ENCODE measurements around the gene MAP4K3.

The MAP4K3 gene

GRCh38 chr2:39300044-39300978 is 136.8 kb downstream of the MAP4K3 start:
- H3K4me3 Mint-ChIP-seq, result no peak overlapping the region

GRCh38 chr2:39290433-39290832 is 146.7 kb downstream of the MAP4K3 start:
- H3K36me3 Mint-ChIP-seq (ENCODE audit: low read depth), result peaks cover 11% of the 10 kb centered on the region
- no peak overlapping the region for H3K4me3 Mint-ChIP-seq
- DNase-seq, result no peak
- H3K9me3 Mint-ChIP-seq, result no peaks in the 10 kb centered on the region
- H3K27ac Mint-ChIP-seq, result no peak overlapping the region
- no peaks in the 10 kb centered on the region for H3K4me1 Mint-ChIP-seq
- H3K27me3 Mint-ChIP-seq, result no peaks in the 10 kb centered on the region
- ATAC-seq, result no peak

More at GRCh38 chr2:39300044-39300978, 136.8 kb downstream of the MAP4K3 start:
- DNase-seq, result no peak
- Mint-ChIP-seq H3K4me1 (no peaks in the 10 kb centered on the region), H3K36me3 (ENCODE audit: low read depth) (no peaks in the 10 kb centered on the region), H3K27ac (no peak overlapping the region), H3K9me3 (no peaks in the 10 kb centered on the region), H3K27me3 (no peaks in the 10 kb centered on the region)
- ATAC-seq, result no peak

- no peak overlapping the region for H3K27ac Mint-ChIP-seq
- DNase-seq (no peak), ATAC-seq (no peak)
- H3K4me3 Mint-ChIP-seq, result no peak overlapping the region
- peaks cover 13% of the 10 kb centered on the region for H3K36me3 Mint-ChIP-seq (ENCODE audit: low read depth)
- no peaks in the 10 kb centered on the region for H3K4me1 Mint-ChIP-seq
- no peaks in the 10 kb centered on the region for H3K9me3 Mint-ChIP-seq
- H3K27me3 Mint-ChIP-seq, result no peaks in the 10 kb centered on the region
Observed at GRCh38 chr2:39289609-39290008, 147.5 kb downstream of the MAP4K3 start.

GRCh38 chr2:39283561-39283960 is 153.5 kb downstream of the MAP4K3 start:
- H3K27ac Mint-ChIP-seq, result no peak overlapping the region
- no peak for ATAC-seq
- DNase-seq, result no peak
- peaks cover 7% of the 10 kb centered on the region for H3K36me3 Mint-ChIP-seq (ENCODE audit: low read depth)
- H3K4me1 Mint-ChIP-seq, result no peaks in the 10 kb centered on the region
- H3K9me3 Mint-ChIP-seq, result no peaks in the 10 kb centered on the region
- no peak overlapping the region for H3K4me3 Mint-ChIP-seq
- no peaks in the 10 kb centered on the region for H3K27me3 Mint-ChIP-seq

- no peak overlapping the region for H3K4me3 Mint-ChIP-seq
- H3K4me1 Mint-ChIP-seq, result no peaks in the 10 kb centered on the region
- ATAC-seq (no peak), DNase-seq (no peak)
- no peaks in the 10 kb centered on the region for H3K27me3 Mint-ChIP-seq
- H3K27ac Mint-ChIP-seq, result no peak overlapping the region
- H3K36me3 Mint-ChIP-seq (ENCODE audit: low read depth), result peaks cover 17% of the 10 kb centered on the region
- no peaks in the 10 kb centered on the region for H3K9me3 Mint-ChIP-seq
Observed at GRCh38 chr2:39281391-39281790, 155.7 kb downstream of the MAP4K3 start.

- H3K36me3 Mint-ChIP-seq (ENCODE audit: low read depth), result peaks cover 23% of the 10 kb centered on the region
- ATAC-seq (no peak), DNase-seq (no peak)
- H3K9me3 Mint-ChIP-seq, result no peaks in the 10 kb centered on the region
- no peak overlapping the region for H3K27ac Mint-ChIP-seq
- no peaks in the 10 kb centered on the region for H3K27me3 Mint-ChIP-seq
- no peaks in the 10 kb centered on the region for H3K4me1 Mint-ChIP-seq
- no peak overlapping the region for H3K4me3 Mint-ChIP-seq
Observed at GRCh38 chr2:39275016-39275415, 162.1 kb downstream of the MAP4K3 start.

- no peak overlapping the region for H3K27ac Mint-ChIP-seq
- no peak for ATAC-seq
- no peaks in the 10 kb centered on the region for H3K9me3 Mint-ChIP-seq
- H3K4me1 Mint-ChIP-seq, result peaks cover 15% of the 10 kb centered on the region
- no peak overlapping the region for H3K4me3 Mint-ChIP-seq
- peaks cover 6% of the 10 kb centered on the region for H3K36me3 Mint-ChIP-seq (ENCODE audit: low read depth)
- no peak for DNase-seq
- no peaks in the 10 kb centered on the region for H3K27me3 Mint-ChIP-seq
Observed at GRCh38 chr2:39269941-39270340, 167.1 kb downstream of the MAP4K3 start.

- no peak for ATAC-seq
- Mint-ChIP-seq H3K27me3 (no peaks in the 10 kb centered on the region), H3K27ac (no peak overlapping the region), H3K4me1 (peaks cover 24% of the 10 kb centered on the region), H3K9me3 (no peaks in the 10 kb centered on the region), H3K4me3 (no peak overlapping the region), H3K36me3 (ENCODE audit: low read depth) (peaks cover 2% of the 10 kb centered on the region)
- DNase-seq, result no peak
Observed at GRCh38 chr2:39266916-39267434, 170.1 kb downstream of the MAP4K3 start.

GRCh38 chr2:39266139-39266805 is 170.8 kb downstream of the MAP4K3 start:
- Mint-ChIP-seq H3K27me3 (no peaks in the 10 kb centered on the region), H3K4me1 (peaks cover 24% of the 10 kb centered on the region), H3K4me3 (no peak overlapping the region), H3K9me3 (no peaks in the 10 kb centered on the region), H3K27ac (peak overlapping the region; percentile 65), H3K36me3 (ENCODE audit: low read depth) (peaks cover 2% of the 10 kb centered on the region)
- DNase-seq, result no peak
- ATAC-seq, result peak; percentile 54

GRCh38 chr2:39265315-39265714 is 171.8 kb downstream of the MAP4K3 start:
- peaks cover 24% of the 10 kb centered on the region for H3K4me1 Mint-ChIP-seq
- peaks cover 6% of the 10 kb centered on the region for H3K36me3 Mint-ChIP-seq (ENCODE audit: low read depth)
- H3K27ac Mint-ChIP-seq, result no peak overlapping the region
- no peaks in the 10 kb centered on the region for H3K27me3 Mint-ChIP-seq
- no peak for DNase-seq
- H3K9me3 Mint-ChIP-seq, result no peaks in the 10 kb centered on the region
- ATAC-seq, result no peak
- no peak overlapping the region for H3K4me3 Mint-ChIP-seq

- Mint-ChIP-seq H3K36me3 (ENCODE audit: low read depth) (peaks cover 7% of the 10 kb centered on the region), H3K27ac (no peak overlapping the region), H3K4me1 (peaks cover 24% of the 10 kb centered on the region), H3K27me3 (no peaks in the 10 kb centered on the region), H3K4me3 (no peak overlapping the region), H3K9me3 (no peaks in the 10 kb centered on the region)
- ATAC-seq (no peak), DNase-seq (no peak)
Observed at GRCh38 chr2:39264733-39265132, 172.4 kb downstream of the MAP4K3 start.

GRCh38 chr2:39260087-39260486 is 177.0 kb downstream of the MAP4K3 start:
- Mint-ChIP-seq H3K27ac (no peak overlapping the region), H3K4me1 (peaks cover 10% of the 10 kb centered on the region), H3K36me3 (ENCODE audit: low read depth) (peaks cover 15% of the 10 kb centered on the region), H3K4me3 (no peak overlapping the region), H3K27me3 (no peaks in the 10 kb centered on the region), H3K9me3 (no peaks in the 10 kb centered on the region)
- DNase-seq, result no peak
- ATAC-seq, result no peak

- ATAC-seq (no peak), DNase-seq (no peak)
- Mint-ChIP-seq H3K4me3 (no peak overlapping the region), H3K36me3 (ENCODE audit: low read depth) (peaks cover 29% of the 10 kb centered on the region), H3K27me3 (no peaks in the 10 kb centered on the region), H3K27ac (no peak overlapping the region), H3K9me3 (peaks cover 4% of the 10 kb centered on the region), H3K4me1 (no peaks in the 10 kb centered on the region)
Observed at GRCh38 chr2:39256040-39256439, 181.0 kb downstream of the MAP4K3 start.

GRCh38 chr2:39252888-39253518 is 184.1 kb downstream of the MAP4K3 start:
- no peak overlapping the region for H3K27ac Mint-ChIP-seq
- no peak for ATAC-seq
- DNase-seq, result no peak
- H3K27me3 Mint-ChIP-seq, result no peaks in the 10 kb centered on the region
- H3K4me1 Mint-ChIP-seq, result no peaks in the 10 kb centered on the region
- no peak overlapping the region for H3K4me3 Mint-ChIP-seq
- peaks cover 29% of the 10 kb centered on the region for H3K36me3 Mint-ChIP-seq (ENCODE audit: low read depth)
- H3K9me3 Mint-ChIP-seq, result peaks cover 4% of the 10 kb centered on the region
